Sigmoid colon (tissue), 7 donors: Measurements from ENCODE around the gene CENPF. TPM values are rescaled to one million over a fixed set of nuclear protein-coding genes. Genes with fewer than 3 reads are reported as not detected.

Source experiments
- DNase-seq: peaks from one replicate; pipeline ENCODE4 v3.0.0-alpha.2; 2019
- H3K27ac ChIP-seq, 4 donors: fragments of 200-600 bp; sonication (generic); one replicate each; pipeline ENCODE4 v1.5.1; 2016 to 2019; ENCODE audit warnings: mild to moderate bottlenecking in 1 of 4
- H3K27me3 ChIP-seq, 3 donors: fragments of 200-600 bp; sonication (generic); one replicate each; pipeline ENCODE4 v1.5.1; 2019; ENCODE audit warnings: mild to moderate bottlenecking in 1 of 3
- H3K36me3 ChIP-seq, 4 donors: fragments of 200-600 bp; sonication (generic); one replicate each; pipeline ENCODE4 v1.5.1; 2016 to 2019
- H3K4me1 ChIP-seq, 4 donors: fragments of 200-600 bp; sonication (generic); one replicate each; pipeline ENCODE4 v1.5.1; 2017 to 2019
- H3K4me3 ChIP-seq, 4 donors: fragments of 200-600 bp; sonication (generic); one replicate each; pipeline ENCODE4 v1.5.1; 2017 to 2019; ENCODE audit warnings: mild to moderate bottlenecking in 2 of 4, moderate library complexity in 1 of 4
- H3K9me3 ChIP-seq, 4 donors: fragments of 200-600 bp in 3 of 4; sonication (generic) in 3 of 4; one replicate each; pipeline versions ENCODE4 v1.5.1 to v1.6.1; 2013 to 2019
- EP300 ChIP-seq, 4 donors: sonication (generic); formaldehyde crosslinking; IDR thresholded peaks; one replicate each; pipeline ENCODE4 v1.6.1; 2017; ENCODE audit warnings: antibody characterized with exemption in 4 of 4
- POLR2A ChIP-seq, 2 donors: fragments of 450-650 bp; IDR thresholded peaks; one replicate each; pipeline ENCODE4 v1.6.1; 2016; ENCODE audit warnings: antibody characterized with exemption in 2 of 2, mild to moderate bottlenecking in 2 of 2, moderate library complexity in 2 of 2
- POLR2AphosphoS5 ChIP-seq, 4 donors: sonication (generic); formaldehyde crosslinking; IDR thresholded peaks; one replicate each; pipeline ENCODE4 v1.6.1; 2017; ENCODE audit warnings: antibody characterized with exemption in 4 of 4
- WGBS, 2 donors: extraction: QIAGEN DNeasy Blood & Tissue Kit; methylation state at CpG; one replicate each; pipeline ENCODE4 v1.1.7; 2013; 5-methylcytosine and 5-hydroxymethylcytosine counted together
- intact Hi-C: fragments of 100-400 bp; cut with DNase I; formaldehyde crosslinking; loops from one replicate; pipeline ENCODE4 v1.15.1; 2023
- polyA plus RNA-seq, 3 donors: library from polyadenylated mRNA; stranded (reverse); fragments of 200-250 nt; gene quantifications; one replicate each; pipeline ENCODE4 v1.2.3, GENCODE V29; 2013
- total RNA-seq, 4 donors: library from RNA; depleted of rRNA; stranded (reverse); fragments of >200 nt; gene quantifications; one replicate each; pipeline ENCODE4 v1.1.0, GENCODE V29; 2016
- TF ChIP-seq, protein P1 (sequence below), 4 experiments: fragments of 450-650 bp in 3 of 4; fragments of 200-600 bp in 1 of 4; IDR thresholded peaks; one replicate each; pipeline ENCODE4 v1.5.1; 2016 to 2019; ENCODE audit warnings: antibody characterized with exemption in 4 of 4, mild to moderate bottlenecking in 3 of 4, moderate library complexity in 2 of 4
- donor health status: healthy with polysubstance abuse.
- donor health status: Bipolar disorder and iron deficiency.
- donor health status: healthy.

Gene CENPF, protein sequence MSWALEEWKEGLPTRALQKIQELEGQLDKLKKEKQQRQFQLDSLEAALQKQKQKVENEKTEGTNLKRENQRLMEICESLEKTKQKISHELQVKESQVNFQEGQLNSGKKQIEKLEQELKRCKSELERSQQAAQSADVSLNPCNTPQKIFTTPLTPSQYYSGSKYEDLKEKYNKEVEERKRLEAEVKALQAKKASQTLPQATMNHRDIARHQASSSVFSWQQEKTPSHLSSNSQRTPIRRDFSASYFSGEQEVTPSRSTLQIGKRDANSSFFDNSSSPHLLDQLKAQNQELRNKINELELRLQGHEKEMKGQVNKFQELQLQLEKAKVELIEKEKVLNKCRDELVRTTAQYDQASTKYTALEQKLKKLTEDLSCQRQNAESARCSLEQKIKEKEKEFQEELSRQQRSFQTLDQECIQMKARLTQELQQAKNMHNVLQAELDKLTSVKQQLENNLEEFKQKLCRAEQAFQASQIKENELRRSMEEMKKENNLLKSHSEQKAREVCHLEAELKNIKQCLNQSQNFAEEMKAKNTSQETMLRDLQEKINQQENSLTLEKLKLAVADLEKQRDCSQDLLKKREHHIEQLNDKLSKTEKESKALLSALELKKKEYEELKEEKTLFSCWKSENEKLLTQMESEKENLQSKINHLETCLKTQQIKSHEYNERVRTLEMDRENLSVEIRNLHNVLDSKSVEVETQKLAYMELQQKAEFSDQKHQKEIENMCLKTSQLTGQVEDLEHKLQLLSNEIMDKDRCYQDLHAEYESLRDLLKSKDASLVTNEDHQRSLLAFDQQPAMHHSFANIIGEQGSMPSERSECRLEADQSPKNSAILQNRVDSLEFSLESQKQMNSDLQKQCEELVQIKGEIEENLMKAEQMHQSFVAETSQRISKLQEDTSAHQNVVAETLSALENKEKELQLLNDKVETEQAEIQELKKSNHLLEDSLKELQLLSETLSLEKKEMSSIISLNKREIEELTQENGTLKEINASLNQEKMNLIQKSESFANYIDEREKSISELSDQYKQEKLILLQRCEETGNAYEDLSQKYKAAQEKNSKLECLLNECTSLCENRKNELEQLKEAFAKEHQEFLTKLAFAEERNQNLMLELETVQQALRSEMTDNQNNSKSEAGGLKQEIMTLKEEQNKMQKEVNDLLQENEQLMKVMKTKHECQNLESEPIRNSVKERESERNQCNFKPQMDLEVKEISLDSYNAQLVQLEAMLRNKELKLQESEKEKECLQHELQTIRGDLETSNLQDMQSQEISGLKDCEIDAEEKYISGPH (N-terminal part only)
- total RNA-seq (1 to 10 TPM in 2 of 4 donors, under 1 TPM in 2; 0.36 to 1.9 (median 0.93) TPM), polyA plus RNA-seq (10 to 100 TPM in 1 of 3 donors, 1 to 10 TPM in 2; 2.1 to 25.2 (median 3.6) TPM)

- Histone ChIP-seq H3K36me3 (no peaks in the 10 kb centered on the region), H3K27me3 (no peaks in the 10 kb centered on the region), H3K9me3 (no peaks in the 10 kb centered on the region), H3K4me3 (peak within 1 kb of the TSS; percentile 48 to 91 (median 74)), H3K4me1 (peaks cover 0 to 11% (median 9%) of the 10 kb centered on the region in 4 donors), H3K27ac (peak within 1 kb of the TSS in 2 of 4 donors; percentile 22 to 55)
- TF ChIP-seq POLR2AphosphoS5 (IDR thresholded peaks at IDR 0.05) (peak in 1 of 4 donors; percentile 59), POLR2A (IDR thresholded peaks at IDR 0.05) (no peak)
- TF ChIP-seq, protein P1, sequence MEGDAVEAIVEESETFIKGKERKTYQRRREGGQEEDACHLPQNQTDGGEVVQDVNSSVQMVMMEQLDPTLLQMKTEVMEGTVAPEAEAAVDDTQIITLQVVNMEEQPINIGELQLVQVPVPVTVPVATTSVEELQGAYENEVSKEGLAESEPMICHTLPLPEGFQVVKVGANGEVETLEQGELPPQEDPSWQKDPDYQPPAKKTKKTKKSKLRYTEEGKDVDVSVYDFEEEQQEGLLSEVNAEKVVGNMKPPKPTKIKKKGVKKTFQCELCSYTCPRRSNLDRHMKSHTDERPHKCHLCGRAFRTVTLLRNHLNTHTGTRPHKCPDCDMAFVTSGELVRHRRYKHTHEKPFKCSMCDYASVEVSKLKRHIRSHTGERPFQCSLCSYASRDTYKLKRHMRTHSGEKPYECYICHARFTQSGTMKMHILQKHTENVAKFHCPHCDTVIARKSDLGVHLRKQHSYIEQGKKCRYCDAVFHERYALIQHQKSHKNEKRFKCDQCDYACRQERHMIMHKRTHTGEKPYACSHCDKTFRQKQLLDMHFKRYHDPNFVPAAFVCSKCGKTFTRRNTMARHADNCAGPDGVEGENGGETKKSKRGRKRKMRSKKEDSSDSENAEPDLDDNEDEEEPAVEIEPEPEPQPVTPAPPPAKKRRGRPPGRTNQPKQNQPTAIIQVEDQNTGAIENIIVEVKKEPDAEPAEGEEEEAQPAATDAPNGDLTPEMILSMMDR (IDR thresholded peaks at IDR 0.05), result peak in 2 of 4 experiments; percentile 21 to 31
- peak; percentile 98 for DNase-seq
- intact Hi-C loops, result no loop called here
- 0% methylated on average over 65 of the region's 65 CpGs for WGBS, 2 donors
Measured at GRCh38 chr1:214602764-214603657, at the start of gene CENPF. TSS of gene CENPF (plus strand) at chr1:214603195. CDS start at chr1:214613755, 10,560 bp downstream.

DNA sequence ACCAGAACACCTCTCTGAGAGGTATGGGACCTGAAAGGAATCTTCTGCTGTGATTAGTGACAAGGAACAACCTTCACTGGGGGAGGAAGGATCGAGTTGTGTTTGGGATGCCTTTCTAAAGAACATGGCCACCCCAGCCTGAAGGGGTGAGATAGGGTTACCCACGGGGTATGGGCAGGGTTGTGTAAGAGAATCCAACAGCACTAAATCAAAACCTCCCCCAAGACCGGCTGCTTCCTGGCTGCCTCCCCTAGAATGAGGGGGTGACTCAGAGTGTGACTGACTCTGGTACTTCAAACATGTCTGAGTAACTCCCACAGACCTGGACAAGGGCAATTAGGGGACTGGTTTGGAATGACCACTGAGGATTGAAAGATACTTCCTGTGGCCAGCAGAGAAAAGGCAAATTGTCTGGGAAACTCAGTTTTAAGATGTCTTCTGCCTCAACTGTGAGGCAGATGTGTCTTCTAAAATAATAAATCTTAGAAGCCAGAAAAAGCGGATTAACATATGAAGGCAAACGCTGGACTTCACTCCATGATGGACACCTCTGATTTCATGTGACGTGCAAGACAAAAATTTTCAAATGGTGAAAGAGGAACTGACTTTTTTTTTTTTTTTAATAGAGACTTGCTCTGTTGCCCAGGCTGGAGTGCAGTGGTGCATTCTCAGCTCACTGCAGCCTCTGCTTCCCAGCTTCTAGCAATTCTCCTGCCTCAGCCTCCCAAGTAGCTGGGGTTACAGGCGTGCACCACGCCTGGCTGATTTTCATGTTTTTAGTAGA, 44.9 kb upstream of the CENPF start:
- Histone ChIP-seq H3K36me3 (no peaks in the 10 kb centered on the region), H3K9me3 (no peaks in the 10 kb centered on the region), H3K4me1 (no peaks in the 10 kb centered on the region), H3K4me3 (no peak overlapping the region), H3K27me3 (no peaks in the 10 kb centered on the region), H3K27ac (no peak overlapping the region)
- no peak for TF ChIP-seq POLR2A (IDR thresholded peaks at IDR 0.05)
- intact Hi-C loops, result loop anchor here (10.0 kb wide), 1 partner anchor 223 kb away; no protein-coding TSS in a partner anchor
- 64 to 76% methylated on average over 8 of the region's 8 CpGs for WGBS, 2 donors
- no peak for DNase-seq

DNA sequence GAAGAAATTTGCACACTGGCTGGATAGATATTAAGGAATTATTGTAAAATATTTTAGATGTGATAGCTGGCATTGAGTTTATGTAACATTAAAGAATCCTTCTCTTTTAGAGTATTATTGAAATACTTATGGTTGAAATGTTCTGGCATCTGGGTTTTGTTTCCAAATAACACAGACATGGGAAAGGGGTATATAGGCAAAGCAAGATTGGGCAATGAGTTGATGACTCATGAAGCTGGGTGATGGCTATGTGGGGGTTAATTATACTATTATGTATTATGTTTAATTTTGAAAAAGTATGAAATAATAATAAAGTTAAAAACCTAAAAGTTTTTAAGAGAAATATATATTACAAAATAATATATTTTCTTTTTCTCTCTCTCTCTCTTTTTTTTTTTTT, 39.1 kb upstream of the CENPF start:
- DNase-seq, result no peak
- no peaks in the 10 kb centered on the region for H3K4me1 ChIP-seq
- H3K27me3 ChIP-seq, result no peaks in the 10 kb centered on the region
- H3K9me3 ChIP-seq, result no peaks in the 10 kb centered on the region
- TF ChIP-seq, protein P1 (IDR thresholded peaks at IDR 0.05), result no peak
- no peak for TF ChIP-seq EP300 (IDR thresholded peaks at IDR 0.05)
- TF ChIP-seq POLR2AphosphoS5 (IDR thresholded peaks at IDR 0.05), result no peak
- TF ChIP-seq POLR2A (IDR thresholded peaks at IDR 0.05), result no peak
- no peak overlapping the region for H3K27ac ChIP-seq
- intact Hi-C loops, result no loop called here
- H3K36me3 ChIP-seq, result no peaks in the 10 kb centered on the region
- H3K4me3 ChIP-seq, result no peak overlapping the region

DNA sequence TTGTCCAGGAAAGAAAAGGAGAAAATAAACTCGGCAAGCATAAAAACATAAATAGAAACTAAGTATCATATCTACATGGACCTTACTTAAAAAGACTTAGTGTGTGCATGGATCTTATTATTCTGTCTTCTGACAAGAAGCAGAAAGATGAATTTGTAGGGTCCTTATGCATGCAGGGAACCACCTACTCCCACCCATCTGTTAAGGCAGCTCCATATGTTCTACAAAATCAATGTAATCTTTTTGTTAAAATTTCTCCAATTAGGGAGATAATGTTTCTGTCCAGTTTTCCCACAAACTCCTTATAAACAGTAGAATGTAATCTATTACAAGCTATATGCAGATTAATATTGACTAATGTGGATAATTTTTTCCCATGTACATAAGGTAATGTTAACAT, 37.7 kb upstream of the CENPF start:
- Histone ChIP-seq H3K27ac (no peak overlapping the region), H3K27me3 (no peaks in the 10 kb centered on the region), H3K36me3 (no peaks in the 10 kb centered on the region), H3K4me1 (no peaks in the 10 kb centered on the region), H3K9me3 (no peaks in the 10 kb centered on the region), H3K4me3 (no peak overlapping the region)
- 91 to 97% methylated on average over 1 of the region's 1 CpG for WGBS, 2 donors
- no peak for DNase-seq
- intact Hi-C loops, result no loop called here
- TF ChIP-seq, protein P1 (IDR thresholded peaks at IDR 0.05), result no peak
- TF ChIP-seq POLR2A (IDR thresholded peaks at IDR 0.05) (no peak), EP300 (IDR thresholded peaks at IDR 0.05) (no peak), POLR2AphosphoS5 (IDR thresholded peaks at IDR 0.05) (no peak)
